Hepatocyte (in vitro differentiated cells): Measurements from ENCODE around the gene CHST13.

Source experiments
- EZH2 ChIP-seq: fragments of 200-600 bp; sonication (generic); IDR thresholded peaks from 2 replicates; pipeline ENCODE4 v1.6.1; 2016; ENCODE audit warnings: antibody characterized with exemption, mild to moderate bottlenecking, borderline replicate concordance
- EZH2phosphoT487 ChIP-seq: fragments of 200-600 bp; sonication (generic); IDR thresholded peaks from one replicate; pipeline ENCODE4 v1.6.1; 2018; ENCODE audit warnings: antibody characterized with exemption, mild to moderate bottlenecking, low read depth, moderate library complexity; ENCODE audit not compliant: unreplicated experiment, severe bottlenecking
- TF ChIP-seq, protein P1 (sequence below): fragments of 200-600 bp; sonication (generic); IDR thresholded peaks from 2 replicates; pipeline ENCODE4 v1.5.1; 2016; ENCODE audit warnings: antibody characterized with exemption, mild to moderate bottlenecking; ENCODE audit not compliant: poor library complexity

DNA sequence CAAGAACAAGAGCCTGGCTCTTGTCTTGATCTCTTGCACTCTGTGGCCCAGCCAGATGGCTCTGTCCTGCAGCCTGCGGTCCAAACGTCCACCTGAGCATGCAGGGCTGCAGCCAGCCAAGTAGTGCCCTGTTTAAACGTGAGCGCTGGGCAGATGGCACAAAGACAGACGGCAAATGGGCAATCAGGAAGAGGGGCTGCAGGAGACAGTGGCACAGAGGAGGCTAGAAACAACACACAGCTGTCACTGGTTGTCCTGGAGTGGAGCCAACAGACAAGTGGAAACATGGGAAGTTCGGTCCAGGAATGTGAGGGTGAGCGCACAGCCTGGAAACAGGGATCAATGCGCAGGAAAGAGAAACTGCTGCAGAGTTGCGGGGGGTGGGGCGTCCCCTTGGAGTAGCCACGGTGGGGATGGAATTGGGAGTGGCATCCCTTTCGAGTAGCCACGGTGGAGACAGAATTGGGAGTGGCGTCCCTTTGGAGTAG is 37.6 kb upstream of the CHST13 start:
- TF ChIP-seq, protein P1, sequence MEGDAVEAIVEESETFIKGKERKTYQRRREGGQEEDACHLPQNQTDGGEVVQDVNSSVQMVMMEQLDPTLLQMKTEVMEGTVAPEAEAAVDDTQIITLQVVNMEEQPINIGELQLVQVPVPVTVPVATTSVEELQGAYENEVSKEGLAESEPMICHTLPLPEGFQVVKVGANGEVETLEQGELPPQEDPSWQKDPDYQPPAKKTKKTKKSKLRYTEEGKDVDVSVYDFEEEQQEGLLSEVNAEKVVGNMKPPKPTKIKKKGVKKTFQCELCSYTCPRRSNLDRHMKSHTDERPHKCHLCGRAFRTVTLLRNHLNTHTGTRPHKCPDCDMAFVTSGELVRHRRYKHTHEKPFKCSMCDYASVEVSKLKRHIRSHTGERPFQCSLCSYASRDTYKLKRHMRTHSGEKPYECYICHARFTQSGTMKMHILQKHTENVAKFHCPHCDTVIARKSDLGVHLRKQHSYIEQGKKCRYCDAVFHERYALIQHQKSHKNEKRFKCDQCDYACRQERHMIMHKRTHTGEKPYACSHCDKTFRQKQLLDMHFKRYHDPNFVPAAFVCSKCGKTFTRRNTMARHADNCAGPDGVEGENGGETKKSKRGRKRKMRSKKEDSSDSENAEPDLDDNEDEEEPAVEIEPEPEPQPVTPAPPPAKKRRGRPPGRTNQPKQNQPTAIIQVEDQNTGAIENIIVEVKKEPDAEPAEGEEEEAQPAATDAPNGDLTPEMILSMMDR, result no peak
- TF ChIP-seq EZH2 (no peak), EZH2phosphoT487 (no peak)
